ENCODE data around the gene TRIM67.
"Not testable (repeated sequence)": the region's sequence is repeated elsewhere in the genome, so short reads cannot be mapped to it uniquely, and the experiment has no call there.

The TRIM67 gene

GRCh38 chr1:231207437-231207836 is 45.6 kb downstream of the TRIM67 start:
- H3K27me3 Mint-ChIP-seq: peaks cover 17% of the 10 kb centered on the region
- no peaks in the 10 kb centered on the region for H3K9me3 Mint-ChIP-seq
- no peak overlapping the region for H3K27ac Mint-ChIP-seq (ENCODE audit: low read depth)
- no peak for ATAC-seq (replicated peaks; ENCODE audit: extremely low read depth, poor library complexity, severe bottlenecking)
- peaks cover 4% of the 10 kb centered on the region for H3K36me3 Mint-ChIP-seq (ENCODE audit: insufficient read depth)
- DNase-seq (ENCODE audit: low spot score in 2 of 2): no peak
- peaks cover 11% of the 10 kb centered on the region for H3K4me1 Mint-ChIP-seq
- H3K4me3 Mint-ChIP-seq: no peak overlapping the region

GRCh38 chr1:231208980-231209379 is 47.1 kb downstream of the TRIM67 start:
- peaks cover 21% of the 10 kb centered on the region for H3K27me3 Mint-ChIP-seq
- no peak overlapping the region for H3K4me3 Mint-ChIP-seq
- ATAC-seq (replicated peaks; ENCODE audit: extremely low read depth, poor library complexity, severe bottlenecking): no peak
- DNase-seq (ENCODE audit: low spot score in 2 of 2): no peak
- peaks cover 4% of the 10 kb centered on the region for H3K36me3 Mint-ChIP-seq (ENCODE audit: insufficient read depth)
- no peak overlapping the region for H3K27ac Mint-ChIP-seq (ENCODE audit: low read depth)
- H3K4me1 Mint-ChIP-seq: peaks cover 7% of the 10 kb centered on the region
- H3K9me3 Mint-ChIP-seq: no peaks in the 10 kb centered on the region

- H3K4me1 Mint-ChIP-seq: peaks cover 7% of the 10 kb centered on the region
- H3K27me3 Mint-ChIP-seq: peaks cover 17% of the 10 kb centered on the region
- H3K27ac Mint-ChIP-seq (ENCODE audit: low read depth): no peak overlapping the region
- peaks cover 4% of the 10 kb centered on the region for H3K36me3 Mint-ChIP-seq (ENCODE audit: insufficient read depth)
- ATAC-seq (replicated peaks; ENCODE audit: extremely low read depth, poor library complexity, severe bottlenecking) (no peak), DNase-seq (ENCODE audit: low spot score in 2 of 2) (no peak)
- no peaks in the 10 kb centered on the region for H3K9me3 Mint-ChIP-seq
- H3K4me3 Mint-ChIP-seq: no peak overlapping the region
Observed at GRCh38 chr1:231209531-231209930, 47.7 kb downstream of the TRIM67 start.

GRCh38 chr1:231210126-231210525 is 48.3 kb downstream of the TRIM67 start:
- Mint-ChIP-seq H3K36me3 (ENCODE audit: insufficient read depth) (peaks cover 4% of the 10 kb centered on the region), H3K4me3 (no peak overlapping the region), H3K27ac (ENCODE audit: low read depth) (no peak overlapping the region), H3K9me3 (no peaks in the 10 kb centered on the region), H3K4me1 (peaks cover 9% of the 10 kb centered on the region), H3K27me3 (peaks cover 11% of the 10 kb centered on the region)
- ATAC-seq (replicated peaks; ENCODE audit: extremely low read depth, poor library complexity, severe bottlenecking) (no peak), DNase-seq (ENCODE audit: low spot score in 2 of 2) (no peak)

- peak overlapping the region; percentile 69 for H3K4me3 Mint-ChIP-seq
- peak overlapping the region; percentile 81 for H3K27ac Mint-ChIP-seq (ENCODE audit: low read depth)
- H3K9me3 Mint-ChIP-seq: no peaks in the 10 kb centered on the region
- H3K36me3 Mint-ChIP-seq (ENCODE audit: insufficient read depth): peaks cover 4% of the 10 kb centered on the region
- DNase-seq (ENCODE audit: low spot score in 2 of 2) (peak; percentile 85 to 88), ATAC-seq (replicated peaks; ENCODE audit: extremely low read depth, poor library complexity, severe bottlenecking) (peak; percentile 88)
- H3K27me3 Mint-ChIP-seq: peaks cover 5% of the 10 kb centered on the region
- peaks cover 13% of the 10 kb centered on the region for H3K4me1 Mint-ChIP-seq
Observed at GRCh38 chr1:231211005-231211857, 49.4 kb downstream of the TRIM67 start.

GRCh38 chr1:231212301-231212700 is 50.4 kb downstream of the TRIM67 start:
- ATAC-seq (replicated peaks; ENCODE audit: extremely low read depth, poor library complexity, severe bottlenecking); DNase-seq (ENCODE audit: low spot score in 2 of 2); H3K4me3 Mint-ChIP-seq; H3K36me3 Mint-ChIP-seq (ENCODE audit: insufficient read depth); H3K27me3 Mint-ChIP-seq; H3K9me3 Mint-ChIP-seq: not testable (repeated sequence)
- peaks cover 13% of the 10 kb centered on the region for H3K4me1 Mint-ChIP-seq
- H3K27ac Mint-ChIP-seq (ENCODE audit: low read depth): peak overlapping the region; percentile 81

GRCh38 chr1:231213831-231214573 is 52.1 kb downstream of the TRIM67 start:
- H3K4me1 Mint-ChIP-seq: peaks cover 13% of the 10 kb centered on the region
- H3K27me3 Mint-ChIP-seq: peaks cover 5% of the 10 kb centered on the region
- no peaks in the 10 kb centered on the region for H3K9me3 Mint-ChIP-seq
- H3K36me3 Mint-ChIP-seq (ENCODE audit: insufficient read depth): peaks cover 4% of the 10 kb centered on the region
- no peak for ATAC-seq (replicated peaks; ENCODE audit: extremely low read depth, poor library complexity, severe bottlenecking)
- H3K4me3 Mint-ChIP-seq: no peak overlapping the region
- no peak overlapping the region for H3K27ac Mint-ChIP-seq (ENCODE audit: low read depth)
- DNase-seq (ENCODE audit: low spot score in 2 of 2): no peak

GRCh38 chr1:231214918-231215680 is 53.2 kb downstream of the TRIM67 start:
- no peaks in the 10 kb centered on the region for H3K9me3 Mint-ChIP-seq
- DNase-seq (ENCODE audit: low spot score in 2 of 2) (no peak), ATAC-seq (replicated peaks; ENCODE audit: extremely low read depth, poor library complexity, severe bottlenecking) (no peak)
- H3K27ac Mint-ChIP-seq (ENCODE audit: low read depth): no peak overlapping the region
- H3K4me3 Mint-ChIP-seq: no peak overlapping the region
- H3K27me3 Mint-ChIP-seq: peaks cover 5% of the 10 kb centered on the region
- peaks cover 4% of the 10 kb centered on the region for H3K36me3 Mint-ChIP-seq (ENCODE audit: insufficient read depth)
- peaks cover 13% of the 10 kb centered on the region for H3K4me1 Mint-ChIP-seq

- no peak for ATAC-seq (replicated peaks; ENCODE audit: extremely low read depth, poor library complexity, severe bottlenecking)
- H3K4me1 Mint-ChIP-seq: peaks cover 13% of the 10 kb centered on the region
- no peak for DNase-seq (ENCODE audit: low spot score in 2 of 2)
- no peaks in the 10 kb centered on the region for H3K9me3 Mint-ChIP-seq
- peaks cover 5% of the 10 kb centered on the region for H3K27me3 Mint-ChIP-seq
- H3K4me3 Mint-ChIP-seq: no peak overlapping the region
- H3K36me3 Mint-ChIP-seq (ENCODE audit: insufficient read depth): peaks cover 4% of the 10 kb centered on the region
- no peak overlapping the region for H3K27ac Mint-ChIP-seq (ENCODE audit: low read depth)
Observed at GRCh38 chr1:231215681-231216385, 54.0 kb downstream of the TRIM67 start.

- Mint-ChIP-seq H3K9me3 (no peaks in the 10 kb centered on the region), H3K27me3 (peaks cover 5% of the 10 kb centered on the region), H3K36me3 (ENCODE audit: insufficient read depth) (peaks cover 1% of the 10 kb centered on the region), H3K27ac (ENCODE audit: low read depth) (no peak overlapping the region), H3K4me1 (peaks cover 7% of the 10 kb centered on the region), H3K4me3 (no peak overlapping the region)
- DNase-seq (ENCODE audit: low spot score in 2 of 2) (no peak), ATAC-seq (replicated peaks; ENCODE audit: extremely low read depth, poor library complexity, severe bottlenecking) (no peak)
Observed at GRCh38 chr1:231216498-231216897, 54.6 kb downstream of the TRIM67 start.

- Mint-ChIP-seq H3K4me1 (peaks cover 5% of the 10 kb centered on the region), H3K36me3 (ENCODE audit: insufficient read depth) (peaks cover 3% of the 10 kb centered on the region), H3K27me3 (peaks cover 5% of the 10 kb centered on the region), H3K4me3 (no peak overlapping the region), H3K27ac (ENCODE audit: low read depth) (no peak overlapping the region), H3K9me3 (no peaks in the 10 kb centered on the region)
- no peak for ATAC-seq (replicated peaks; ENCODE audit: extremely low read depth, poor library complexity, severe bottlenecking)
- DNase-seq (ENCODE audit: low spot score in 2 of 2): no peak
Observed at GRCh38 chr1:231217056-231217455, 55.2 kb downstream of the TRIM67 start.

- Mint-ChIP-seq H3K36me3 (ENCODE audit: insufficient read depth) (peaks cover 7% of the 10 kb centered on the region), H3K4me3 (no peak overlapping the region), H3K27ac (ENCODE audit: low read depth) (no peak overlapping the region), H3K27me3 (peaks cover 5% of the 10 kb centered on the region), H3K9me3 (no peaks in the 10 kb centered on the region), H3K4me1 (peaks cover 5% of the 10 kb centered on the region)
- DNase-seq (ENCODE audit: low spot score in 2 of 2): no peak
- no peak for ATAC-seq (replicated peaks; ENCODE audit: extremely low read depth, poor library complexity, severe bottlenecking)
Observed at GRCh38 chr1:231218078-231218477, 56.2 kb downstream of the TRIM67 start.

Measured in central memory CD8-positive, alpha-beta T cell (primary cell).